HG03571 (cell line): ENCODE data around the gene PRR5L.
A peak's percentile ranks its signal among the peaks of the same experiment; 100 is the strongest.

Source experiments
- ATAC-seq: cut with Tn5 transposase; IDR thresholded peaks from one replicate; pipeline ENCODE4 v1.9.1; 2021; ENCODE audit not compliant: unreplicated experiment

Gene PRR5L

GRCh38 chr11:36356201-36356600, 60.1 kb downstream of the PRR5L start:
- peak; percentile 56 for ATAC-seq

GRCh38 chr11:36357831-36358230, 61.7 kb downstream of the PRR5L start:
- no peak for ATAC-seq

- no peak for ATAC-seq
Measured at GRCh38 chr11:36358436-36358835, 62.3 kb downstream of the PRR5L start.

GRCh38 chr11:36360318-36360717, 64.2 kb downstream of the PRR5L start:
- no peak for ATAC-seq

GRCh38 chr11:36360826-36361415, 64.8 kb downstream of the PRR5L start:
- ATAC-seq: no peak

- ATAC-seq: no peak
Measured at GRCh38 chr11:36361472-36361871, 65.4 kb downstream of the PRR5L start.

GRCh38 chr11:36361901-36362391, 65.9 kb downstream of the PRR5L start:
- ATAC-seq: no peak

- no peak for ATAC-seq
Measured at GRCh38 chr11:36362902-36363301, 66.8 kb downstream of the PRR5L start.

- ATAC-seq: peak; percentile 57
Measured at GRCh38 chr11:36363361-36364268, 67.5 kb downstream of the PRR5L start.

- ATAC-seq: no peak
Measured at GRCh38 chr11:36364551-36365325, 68.7 kb downstream of the PRR5L start.

GRCh38 chr11:36365907-36366306, 69.8 kb downstream of the PRR5L start:
- no peak for ATAC-seq

GRCh38 chr11:36367806-36368680, 72.0 kb downstream of the PRR5L start:
- ATAC-seq: no peak

GRCh38 chr11:36371181-36371580, 75.1 kb downstream of the PRR5L start:
- ATAC-seq: no peak

GRCh38 chr11:36371590-36371989, 75.5 kb downstream of the PRR5L start:
- no peak for ATAC-seq

- no peak for ATAC-seq
Measured at GRCh38 chr11:36372101-36372771, 76.1 kb downstream of the PRR5L start.

- no peak for ATAC-seq
Measured at GRCh38 chr11:36373016-36374010, 77.2 kb downstream of the PRR5L start.

GRCh38 chr11:36374726-36375125, 78.6 kb downstream of the PRR5L start:
- ATAC-seq: no peak

- ATAC-seq: no peak
Measured at GRCh38 chr11:36375353-36376008, 79.4 kb downstream of the PRR5L start.
